OCI-M1 (cell line): ENCODE results near the gene APBB3.

ENCODE experiments used
- DNase-seq: peaks from one replicate; lab custom pipeline; 2025; lab: John Stamatoyannopoulos, UW

Gene APBB3

DNA sequence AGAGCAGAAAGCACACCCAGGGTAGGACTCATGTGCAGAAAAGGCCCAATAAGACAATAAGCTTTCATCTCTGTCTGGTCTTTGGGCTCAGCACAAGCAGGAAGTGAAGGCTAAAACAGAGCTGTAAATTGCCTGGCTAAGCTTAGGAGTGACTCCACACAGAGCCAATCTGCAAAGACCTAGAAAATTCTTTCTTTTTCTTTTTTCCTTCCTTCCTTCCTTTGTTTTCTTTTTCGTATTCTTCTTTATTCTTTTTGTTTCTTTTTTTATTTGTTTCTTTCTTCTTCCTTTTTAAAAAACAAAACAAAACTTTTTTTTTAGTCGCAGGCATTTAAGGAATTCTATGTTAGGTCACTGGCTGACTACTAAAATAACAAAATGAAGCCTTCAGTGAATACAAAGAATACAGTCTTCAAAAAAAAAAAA is 12.4 kb upstream of the APBB3 start:
- DNase-seq: peak; percentile 10

- peak; percentile 24 for DNase-seq
These were observed 10.9 kb upstream of the APBB3 start for GRCh38 chr5:140575309-140575708.

- DNase-seq: peak; percentile 68
These were observed 9.8 kb upstream of the APBB3 start for GRCh38 chr5:140574165-140574564.

GRCh38 chr5:140573683-140574082 is 9.3 kb upstream of the APBB3 start:
- DNase-seq: no peak

DNA sequence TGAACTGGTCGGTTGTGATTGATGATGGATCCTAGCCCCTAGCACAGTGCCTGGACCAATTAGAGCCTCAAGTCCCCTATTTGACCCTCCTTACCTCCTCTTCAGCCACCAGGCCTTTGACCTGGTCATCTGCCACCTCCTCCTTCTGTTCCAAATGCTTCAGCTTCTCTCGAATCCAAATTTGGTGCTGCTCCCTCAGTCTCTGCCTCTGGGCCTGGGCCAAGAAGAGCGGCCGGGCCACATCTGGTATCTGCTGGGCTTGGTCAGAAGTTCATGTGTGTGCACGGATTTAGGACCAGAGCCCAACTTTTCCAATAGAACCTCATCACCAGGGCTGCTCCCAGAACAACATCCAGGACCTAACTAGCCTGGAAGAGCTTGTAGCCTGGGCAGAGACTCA is 6.7 kb upstream of the APBB3 start:
- DNase-seq: no peak

- no peak for DNase-seq
These were observed 6.1 kb upstream of the APBB3 start for GRCh38 chr5:140570488-140570887.

- no peak for DNase-seq
These were observed 5.7 kb upstream of the APBB3 start for GRCh38 chr5:140570058-140570457.

DNA sequence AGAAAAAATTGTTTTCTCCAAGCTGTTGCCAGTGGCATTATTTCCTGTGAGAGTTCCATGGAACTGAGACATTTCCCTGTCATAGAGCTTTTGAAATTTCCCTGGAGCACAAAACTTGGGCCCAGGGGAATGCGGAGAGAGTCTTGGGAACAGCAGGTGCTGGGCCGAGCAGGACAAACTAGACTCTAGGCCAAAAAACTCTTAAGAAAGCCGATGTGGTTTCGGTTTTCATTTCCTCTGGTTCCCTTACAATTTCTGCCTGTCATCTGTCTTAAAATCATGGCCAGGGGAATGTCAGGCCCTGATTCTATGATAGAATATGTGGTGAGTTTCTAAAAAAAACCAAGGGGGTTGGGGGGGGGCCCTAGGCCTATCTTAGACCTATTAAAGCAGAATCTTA is 4.8 kb upstream of the APBB3 start:
- peak; percentile 82 for DNase-seq

DNA sequence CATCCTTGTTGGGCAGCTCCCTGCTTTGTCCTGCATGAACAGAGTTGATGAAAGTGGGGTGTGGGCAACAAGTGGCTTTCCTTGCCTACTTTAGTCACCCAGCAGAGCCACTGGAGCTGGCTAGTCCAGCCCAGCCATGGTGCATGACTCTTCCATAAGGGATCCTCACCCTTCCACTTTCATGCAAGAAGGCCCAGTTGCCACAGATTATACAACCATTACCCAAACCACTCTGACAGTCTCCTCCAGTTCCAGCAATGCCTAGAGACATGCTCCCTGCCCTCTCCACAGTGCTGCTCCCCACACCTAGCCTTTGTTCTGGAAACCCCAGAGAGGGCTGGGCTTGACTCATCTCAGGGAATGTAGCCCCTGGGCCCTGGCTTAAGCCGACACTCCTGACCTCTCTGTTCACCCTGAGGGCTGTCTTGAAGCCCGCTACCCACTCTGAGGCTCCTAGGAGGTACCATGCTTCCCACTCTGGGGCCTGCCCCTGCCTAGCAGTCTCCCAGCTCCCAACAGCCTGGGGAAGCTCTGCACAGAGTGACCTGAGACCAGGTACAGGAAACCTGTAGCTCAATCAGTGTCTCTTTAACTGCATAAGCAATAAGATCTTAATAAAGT is 4.2 kb upstream of the APBB3 start:
- DNase-seq: no peak

GRCh38 chr5:140567871-140568270 is 3.5 kb upstream of the APBB3 start:
- no peak for DNase-seq

GRCh38 chr5:140567136-140567818 is 2.9 kb upstream of the APBB3 start:
- DNase-seq: no peak

- no peak for DNase-seq
These were observed 2.3 kb upstream of the APBB3 start for GRCh38 chr5:140566665-140567064.

DNA sequence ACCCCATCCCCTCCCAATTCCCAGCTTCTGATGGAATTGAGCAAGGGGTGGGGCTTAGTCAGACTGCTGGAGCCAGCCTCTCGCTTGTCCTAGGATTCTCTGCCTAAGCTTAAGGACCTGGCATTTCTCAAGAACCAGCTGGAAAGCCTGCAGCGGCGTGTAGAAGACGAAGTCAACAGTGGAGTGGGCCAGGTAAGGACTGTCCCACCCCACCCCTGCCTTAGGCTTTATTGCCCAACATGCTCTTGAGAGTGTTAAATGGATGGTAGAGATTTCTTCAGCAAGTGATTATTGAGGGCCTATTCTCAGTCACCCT is 1.3 kb upstream of the APBB3 start:
- no peak for DNase-seq

DNA sequence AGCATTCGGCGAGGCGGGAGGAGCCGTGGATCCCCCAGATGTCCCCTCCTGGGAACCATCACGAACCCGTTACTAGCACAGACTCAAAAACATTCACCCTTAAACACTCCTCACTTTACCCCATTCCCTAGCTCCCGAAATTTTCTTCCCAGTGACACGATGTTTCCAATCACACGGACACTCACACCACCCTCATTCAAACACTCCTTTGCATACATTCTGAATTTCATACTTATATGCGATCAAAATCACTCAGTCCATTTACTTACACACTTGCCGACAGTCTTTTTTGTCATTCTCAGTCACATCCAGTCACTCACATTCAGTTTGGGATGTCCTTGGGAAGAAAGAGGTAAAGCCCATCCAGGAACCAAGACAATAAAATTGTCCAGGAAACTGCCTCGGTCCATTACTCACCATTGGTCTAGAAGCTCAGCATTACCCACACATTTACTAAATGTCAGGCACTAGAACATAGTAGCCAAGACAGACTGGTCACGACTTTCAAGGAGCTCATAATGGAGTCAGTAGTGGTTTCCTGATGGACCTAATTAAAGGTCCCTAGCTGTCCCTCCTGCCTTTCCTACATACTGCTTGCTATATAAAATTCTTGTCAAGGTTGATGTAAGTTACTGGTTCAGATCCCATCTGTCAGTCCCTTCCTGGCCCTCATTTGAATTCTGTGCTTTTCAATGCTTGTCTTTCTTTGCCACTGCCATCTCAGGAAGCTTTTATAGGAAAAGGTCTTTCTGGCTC is 804 bp upstream of the APBB3 start:
- peak; percentile 49 for DNase-seq

DNA sequence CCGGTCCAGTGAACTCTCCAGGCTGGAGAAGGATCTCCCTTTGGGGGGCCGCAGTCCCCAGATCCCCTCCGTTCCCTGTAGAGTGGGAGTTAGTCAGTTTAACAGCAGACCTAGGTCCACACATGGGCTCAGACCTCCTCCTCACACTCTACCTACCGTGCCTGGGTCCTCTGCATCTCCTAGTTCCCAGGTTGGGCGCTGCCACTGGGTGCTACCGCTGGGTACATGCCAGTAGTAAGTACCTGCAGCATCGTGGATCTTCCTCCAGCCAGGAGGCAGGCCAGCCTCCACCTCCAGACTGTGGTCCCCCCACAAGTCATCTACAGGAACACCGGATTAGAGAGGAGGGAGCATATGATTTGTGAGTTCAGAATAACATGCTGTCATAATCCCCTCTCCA is 802 bp downstream of the APBB3 start:
- DNase-seq: no peak

GRCh38 chr5:140561753-140562523 is 2.5 kb downstream of the APBB3 start:
- DNase-seq: no peak

DNA sequence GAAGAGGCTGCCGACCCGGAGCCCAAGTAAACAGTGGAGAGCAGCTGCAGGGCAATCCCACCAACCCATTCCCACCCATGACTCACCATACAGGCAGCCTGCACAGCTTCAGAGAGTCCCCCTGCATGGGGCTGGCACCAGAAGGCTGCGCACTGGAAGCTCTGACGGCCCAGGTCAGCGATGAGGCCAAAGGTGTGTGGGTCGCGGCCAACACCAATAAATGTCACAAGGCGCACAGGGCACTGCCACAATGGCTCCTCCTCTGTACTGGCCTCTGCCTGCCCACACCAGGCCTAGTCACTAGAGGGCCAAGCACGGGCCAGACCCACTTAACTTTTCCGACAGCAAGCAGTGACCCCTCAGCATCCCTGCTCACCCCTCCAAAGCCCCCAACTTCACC is 4.2 kb downstream of the APBB3 start:
- no peak for DNase-seq

DNA sequence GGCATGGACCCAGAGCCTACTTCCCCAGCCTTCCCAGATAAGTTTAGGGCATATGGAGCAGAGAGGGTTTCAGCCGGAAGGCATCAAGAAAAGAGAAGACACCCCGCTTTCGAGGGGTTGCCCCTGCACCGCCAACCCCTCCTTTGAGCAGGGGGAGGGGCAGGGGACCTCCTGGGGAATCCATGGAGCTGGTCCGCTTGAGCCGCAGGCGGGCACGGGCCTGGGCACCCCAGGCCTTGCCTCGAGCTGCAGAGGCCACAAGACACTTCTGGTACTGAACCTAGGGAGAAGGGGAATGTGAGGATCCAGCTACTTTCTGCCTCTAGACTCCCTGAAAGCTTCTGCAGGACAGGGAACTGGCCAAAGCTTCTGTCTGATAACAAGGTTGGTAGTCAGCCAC is 5.9 kb downstream of the APBB3 start:
- no peak for DNase-seq

DNA sequence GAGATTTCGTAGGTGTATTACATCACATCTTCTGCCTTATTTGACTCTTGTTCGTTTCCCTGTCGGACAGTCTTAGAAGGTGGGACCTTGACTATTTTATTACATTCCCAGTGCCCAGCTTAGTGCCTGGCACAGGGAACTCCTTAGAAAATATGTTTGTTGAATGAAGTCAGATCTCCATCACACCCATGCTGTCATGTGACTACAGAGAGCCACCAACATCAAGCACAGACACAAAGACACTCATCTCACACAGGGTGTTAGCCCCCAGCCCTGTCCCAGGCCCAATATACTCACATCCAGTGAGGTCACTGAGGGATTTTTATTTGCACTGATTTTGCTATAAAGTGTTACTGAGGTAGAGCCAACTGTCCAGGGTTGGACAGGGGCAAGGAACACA is 6.4 kb downstream of the APBB3 start:
- no peak for DNase-seq

DNA sequence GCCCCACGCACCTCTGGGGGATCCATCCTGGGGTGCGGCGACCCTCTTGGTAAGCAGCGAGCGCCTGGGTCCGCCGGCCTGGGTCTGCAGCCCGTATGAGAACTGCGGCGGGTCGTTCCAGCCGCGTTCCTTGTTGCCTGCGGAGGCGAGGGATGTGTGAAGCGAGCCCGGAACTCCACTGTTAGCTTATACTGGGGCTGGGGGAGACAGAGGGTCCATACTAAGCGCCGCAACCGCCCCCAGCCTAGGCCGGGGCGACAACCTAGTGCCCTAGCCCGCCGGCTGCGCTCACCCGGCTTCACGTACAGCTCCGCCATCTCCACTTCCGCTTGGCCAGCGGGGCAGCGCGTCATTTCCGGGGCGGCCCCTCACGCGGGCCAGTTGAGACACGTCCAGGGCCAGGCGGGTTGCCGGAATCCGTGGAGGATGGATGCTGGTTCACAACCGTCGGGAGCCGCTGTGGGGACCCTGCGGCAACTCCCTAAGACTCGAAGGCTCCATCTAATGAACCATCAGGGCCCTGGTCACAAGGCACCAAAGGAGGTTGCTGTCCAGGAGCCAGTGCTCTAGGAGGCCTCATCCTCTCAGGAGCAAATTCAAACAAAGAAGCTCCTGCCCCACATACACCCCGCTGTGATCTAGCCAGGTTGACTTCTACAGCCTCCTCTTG is 7.1 kb downstream of the APBB3 start, which contains the start of gene SRA1:
Gene SRA1 (minus strand): TSS at position 338 of the 670 bp plus-strand sequence. CDS start 21 bp downstream, at position 317.
- peak; percentile 95 for DNase-seq

- peak; percentile 51 for DNase-seq
These were observed 8.0 kb downstream of the APBB3 start for GRCh38 chr5:140556438-140556837.

GRCh38 chr5:140555747-140556312 is 8.6 kb downstream of the APBB3 start:
- no peak for DNase-seq
